Skin of body (tissue), 2 donors: ENCODE measurements around the gene AVL9. TPM values are rescaled to one million over a fixed set of nuclear protein-coding genes. Genes with fewer than 3 reads are reported as not detected.
"Not testable (repeated sequence)": the region's sequence is repeated elsewhere in the genome, so short reads cannot be mapped to it uniquely, and the experiment has no call there.

Source experiments
- DNase-seq: peaks from one replicate; lab custom pipeline; 2025; lab: John Stamatoyannopoulos, UW
- total RNA-seq: library from RNA; depleted of rRNA; stranded (reverse); fragments of >200 nt; gene quantifications from one replicate; pipeline ENCODE4 v1.2.3, GENCODE V29; 2014

The AVL9 gene
- total RNA-seq, 1 donor from 2014 or later: 21.7 TPM

DNA sequence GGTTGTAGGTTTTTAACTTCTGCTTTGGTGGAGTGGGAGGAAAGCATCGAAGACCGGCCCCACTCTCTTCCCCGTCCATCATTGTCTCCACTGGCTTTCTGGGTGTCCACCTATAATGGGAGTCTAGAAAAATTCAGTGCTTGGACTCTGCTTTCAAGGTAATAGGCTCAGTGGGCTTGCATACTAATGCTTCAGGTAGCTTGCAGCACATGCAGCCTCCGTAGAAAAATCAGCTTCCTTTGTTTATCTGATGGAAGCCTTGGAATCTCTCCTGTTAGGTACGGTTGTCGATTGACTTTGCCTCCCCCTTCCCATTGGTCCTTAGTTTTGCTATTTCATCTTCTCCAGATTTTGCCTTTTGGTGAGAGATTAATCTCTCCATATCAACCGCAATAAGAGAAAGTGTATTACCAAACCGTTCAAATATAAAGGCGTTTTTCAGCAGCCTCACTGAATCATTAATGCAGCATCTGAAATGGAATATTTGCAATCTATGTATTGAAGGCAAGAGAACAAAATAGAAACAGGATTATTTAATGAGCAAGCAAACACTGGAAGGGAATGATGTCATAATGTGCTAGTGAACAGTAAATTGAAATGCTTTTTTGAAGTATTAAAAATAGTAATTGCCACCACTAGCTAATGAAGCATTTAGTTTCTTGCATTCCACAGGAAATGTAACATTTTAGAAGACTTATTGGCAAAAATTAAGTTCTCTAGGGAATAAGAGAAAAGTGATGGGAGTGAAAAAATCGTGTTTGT lies 944 bp downstream of the AVL9 start:
- DNase-seq: no peak

DNA sequence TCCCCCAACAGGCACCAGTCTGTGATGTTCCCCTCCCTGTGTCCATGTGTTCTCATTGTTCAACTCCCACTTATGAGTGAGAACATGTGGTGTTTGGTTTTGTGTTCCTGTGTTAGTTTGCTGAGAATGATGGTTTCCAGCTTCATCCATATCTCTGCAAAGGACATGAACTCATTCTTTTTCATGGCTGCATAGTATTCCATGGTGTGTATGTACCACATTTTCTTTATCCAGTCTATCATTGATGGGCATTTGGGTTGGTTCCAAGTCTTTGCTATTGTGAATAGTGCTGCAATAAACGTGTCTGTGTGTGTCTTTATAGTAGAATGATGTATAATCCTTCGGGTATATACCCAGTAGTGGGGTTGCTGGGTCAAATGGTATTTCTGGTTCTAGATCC lies 4.5 kb downstream of the AVL9 start:
- not testable (repeated sequence) for DNase-seq

DNA sequence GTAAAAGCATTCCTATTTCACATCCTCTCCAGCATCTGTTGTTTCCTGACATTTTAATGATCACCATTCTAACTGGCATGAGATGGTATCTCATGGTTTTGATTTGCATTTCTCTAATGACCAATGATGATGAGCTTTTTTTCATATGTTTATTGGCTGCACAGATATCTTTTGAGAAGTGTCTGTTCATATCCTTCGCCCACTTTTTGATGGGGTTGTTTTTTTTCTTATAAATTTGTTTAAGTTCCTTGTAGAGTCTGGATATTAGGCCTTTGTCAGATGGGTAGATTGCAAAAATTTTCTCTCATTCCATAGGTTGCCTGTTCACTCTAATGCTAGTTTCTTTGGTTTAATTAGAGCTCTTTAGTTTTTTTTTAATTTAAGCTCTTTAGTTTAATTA lies 4.9 kb downstream of the AVL9 start:
- not testable (repeated sequence) for DNase-seq

DNA sequence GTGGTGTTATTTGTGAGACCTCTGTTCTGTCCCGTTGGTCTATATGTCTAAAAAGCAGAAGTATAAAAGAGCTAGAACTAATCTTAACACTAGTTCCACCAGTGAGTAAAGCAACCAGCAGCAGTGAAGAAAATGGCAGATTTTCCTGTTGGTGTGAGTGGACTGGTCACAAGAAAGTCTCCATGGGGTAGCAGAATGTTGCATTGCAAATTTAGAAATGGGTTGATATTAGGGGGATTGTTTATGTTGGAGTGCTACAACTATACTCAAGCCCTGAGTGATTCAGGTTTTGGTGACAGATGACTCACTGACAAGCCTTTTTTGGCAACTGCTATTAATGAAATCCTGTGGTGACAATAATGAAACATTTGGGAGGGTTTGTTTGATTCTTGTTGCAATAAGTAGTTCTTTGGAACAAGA lies 5.6 kb downstream of the AVL9 start:
- DNase-seq: no peak

DNA sequence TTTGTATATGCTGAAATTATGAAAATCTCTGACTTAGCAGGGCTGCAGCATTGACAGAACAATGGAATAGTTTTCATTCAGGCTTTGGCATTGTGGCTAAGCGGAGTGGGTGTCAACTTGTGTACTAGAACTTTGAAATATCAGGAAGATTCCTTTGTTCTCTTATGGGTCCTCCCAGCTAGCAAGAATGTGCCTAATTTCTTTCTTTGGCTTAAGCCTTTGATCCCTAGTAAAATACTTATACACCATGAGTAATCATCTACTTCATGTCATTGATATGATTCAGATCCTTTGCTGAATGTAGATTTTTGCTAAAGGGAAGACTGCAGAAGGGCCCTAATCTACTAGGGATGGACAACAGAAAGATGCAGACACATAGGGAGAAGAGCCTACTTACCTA lies 6.2 kb downstream of the AVL9 start:
- no peak for DNase-seq

DNA sequence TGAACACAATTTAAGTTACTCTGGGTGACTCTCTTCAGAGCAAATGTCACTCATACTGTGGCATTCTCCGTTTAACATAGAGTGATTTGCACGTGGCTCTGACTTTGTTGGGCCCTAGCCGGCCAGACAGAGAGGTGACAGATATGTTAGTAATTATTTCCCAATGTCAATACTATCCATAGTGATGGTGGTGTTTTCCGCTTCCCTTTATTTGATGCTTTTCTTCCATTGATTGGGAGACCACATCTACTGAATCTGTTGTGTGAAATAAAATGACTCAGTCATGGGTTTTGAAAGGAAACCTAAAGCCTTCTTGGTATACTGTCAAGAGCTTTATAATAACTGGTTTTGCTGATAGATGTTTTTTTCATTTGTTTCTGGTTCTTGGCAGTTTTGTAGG lies 7.4 kb downstream of the AVL9 start:
- DNase-seq: no peak

DNA sequence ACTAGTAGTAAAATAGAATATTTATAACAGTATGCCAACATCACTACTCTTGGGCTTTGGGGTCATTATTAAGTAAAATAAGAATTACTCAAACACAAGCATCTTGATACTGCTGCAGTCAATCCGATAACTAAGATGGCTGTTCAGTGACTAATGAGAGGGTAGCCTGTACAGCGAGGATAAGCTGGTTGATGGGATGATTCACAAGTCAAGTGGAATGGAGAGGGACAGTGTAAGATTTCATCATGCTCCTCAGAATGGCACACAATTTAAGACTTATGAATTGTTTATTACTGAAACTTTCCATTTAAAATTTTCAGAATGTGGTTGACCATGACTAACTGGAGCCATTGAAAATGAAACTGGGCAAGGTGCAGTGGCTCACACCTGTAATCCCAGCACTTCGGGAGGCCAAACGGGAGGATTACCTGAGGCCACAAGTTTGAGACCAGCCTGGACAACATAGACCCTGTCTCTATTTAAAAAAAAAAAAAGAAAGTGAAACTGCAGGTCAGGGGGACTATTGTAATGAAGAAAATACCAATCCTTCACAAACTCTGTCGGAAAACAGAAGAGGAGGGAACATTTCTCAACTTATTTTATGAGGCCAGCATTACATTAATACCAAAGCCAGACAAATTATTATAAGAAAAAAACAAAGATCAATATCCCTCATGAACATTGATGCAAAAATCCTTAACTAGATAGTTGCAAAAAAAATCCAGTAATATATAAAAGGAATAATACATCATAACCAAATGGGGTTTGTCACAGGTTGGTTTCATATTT lies 11.2 kb downstream of the AVL9 start:
- no peak for DNase-seq

DNA sequence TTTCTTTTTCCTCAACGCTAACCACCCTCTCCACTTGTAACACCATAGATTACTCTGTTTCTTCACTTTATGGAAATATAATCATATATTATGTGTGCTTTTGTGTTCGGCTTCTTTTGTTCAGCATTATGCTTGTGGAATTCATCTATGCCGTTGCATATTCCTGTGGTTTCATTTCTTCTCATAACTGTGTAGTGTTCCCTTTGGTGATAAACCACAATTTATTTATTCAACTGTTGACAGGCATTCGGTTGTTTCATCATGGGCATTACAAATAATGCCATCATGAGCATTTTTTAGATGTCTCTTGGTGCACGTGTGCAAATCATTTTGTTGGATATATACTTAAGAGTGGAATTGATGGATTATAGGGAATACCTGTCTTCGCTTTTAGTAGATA lies 12.1 kb downstream of the AVL9 start:
- no peak for DNase-seq

DNA sequence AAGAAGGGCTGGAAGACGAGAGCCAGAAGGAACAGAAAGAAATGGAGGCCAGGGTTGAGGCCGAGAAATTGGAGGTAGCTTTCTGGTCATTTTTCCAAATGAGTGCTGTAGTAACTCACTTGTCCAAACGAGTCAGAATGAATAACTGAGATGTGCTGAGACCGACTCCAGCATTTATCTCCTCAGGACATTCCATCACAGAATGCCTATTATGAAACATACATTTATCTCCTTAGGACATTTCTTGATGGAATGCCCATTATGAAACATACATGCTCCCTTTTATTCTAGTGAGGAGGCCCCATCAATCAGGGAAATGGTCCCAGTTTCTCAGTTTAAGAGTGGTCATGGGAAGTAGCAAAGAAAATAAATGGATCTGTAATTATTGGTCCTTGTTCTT lies 16.5 kb downstream of the AVL9 start:
- DNase-seq: no peak

DNA sequence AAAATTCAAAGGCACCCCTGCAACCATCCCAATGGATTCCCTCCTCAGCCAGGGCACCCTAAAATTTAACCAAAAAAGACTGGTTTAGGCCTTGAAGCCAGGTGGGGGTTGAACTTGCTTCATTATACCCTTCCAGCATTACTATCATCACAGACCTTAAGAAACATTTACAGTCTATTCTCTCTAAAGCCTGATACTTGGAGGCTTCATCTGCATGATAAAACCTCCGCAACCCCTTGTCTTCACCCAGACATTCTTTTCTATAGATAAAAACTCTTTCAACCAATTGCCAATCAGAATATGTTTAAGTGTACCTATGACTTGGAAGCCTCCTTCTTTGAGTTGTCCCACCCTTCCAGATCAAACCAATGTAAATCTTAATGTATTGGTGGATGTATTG lies 17.9 kb downstream of the AVL9 start:
- no peak for DNase-seq

DNA sequence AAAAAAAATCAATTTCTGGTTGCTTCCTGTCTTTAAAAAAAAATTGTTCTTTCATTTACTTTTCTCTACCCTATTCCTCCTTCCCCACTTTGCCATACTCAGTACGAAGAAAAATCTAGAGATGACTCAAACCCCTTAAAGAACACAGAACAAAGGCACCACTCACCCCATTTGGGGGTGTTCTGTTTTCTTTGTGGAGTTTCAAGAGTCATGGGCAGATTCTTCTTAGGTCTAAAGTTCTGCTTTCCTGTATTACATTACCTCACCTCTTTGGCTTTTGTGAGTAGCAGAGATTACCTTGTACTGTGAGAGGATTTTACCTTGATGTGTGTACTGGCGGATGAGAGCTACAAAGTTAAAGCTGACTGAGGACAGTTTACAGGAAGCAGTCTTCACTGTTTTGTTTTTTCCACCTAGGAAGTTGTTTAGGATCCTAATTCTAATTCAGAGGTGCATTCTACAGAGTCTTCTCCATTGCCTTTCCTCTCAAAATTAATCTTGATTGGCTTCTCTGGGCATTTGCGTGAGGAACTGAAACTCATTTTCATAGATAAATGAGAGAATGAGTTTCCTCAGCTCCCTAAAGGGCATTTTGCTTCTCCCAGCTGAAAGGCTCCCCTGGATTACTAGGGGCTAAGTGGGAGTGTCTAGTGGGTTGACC lies 20.7 kb downstream of the AVL9 start:
- no peak for DNase-seq

DNA sequence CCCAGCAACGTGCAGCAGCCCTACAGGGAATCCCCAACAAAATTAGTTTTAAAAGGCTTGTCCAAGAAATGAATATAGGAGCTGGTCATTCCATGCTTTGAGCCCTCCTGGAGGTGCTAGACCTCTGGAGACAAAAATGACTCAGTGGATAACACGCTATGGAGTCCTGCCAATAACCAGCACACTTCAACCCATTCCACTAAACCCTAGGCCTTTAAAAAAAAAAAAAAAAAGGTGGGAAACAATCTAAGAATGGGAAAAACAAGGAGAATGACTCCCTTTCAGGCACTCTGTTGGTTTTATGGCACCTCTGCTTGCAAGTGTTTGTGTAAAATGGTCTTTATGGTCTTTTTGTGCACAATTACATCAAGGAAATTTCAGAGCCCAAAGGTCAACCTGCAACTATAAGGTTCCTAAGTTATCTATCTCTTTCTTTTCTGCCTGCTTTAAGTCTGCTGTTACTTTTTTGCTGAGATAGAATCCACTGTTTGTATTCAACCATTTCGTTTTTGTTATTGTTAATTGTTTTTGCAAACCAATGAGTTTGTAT lies 21.3 kb downstream of the AVL9 start:
- no peak for DNase-seq

DNA sequence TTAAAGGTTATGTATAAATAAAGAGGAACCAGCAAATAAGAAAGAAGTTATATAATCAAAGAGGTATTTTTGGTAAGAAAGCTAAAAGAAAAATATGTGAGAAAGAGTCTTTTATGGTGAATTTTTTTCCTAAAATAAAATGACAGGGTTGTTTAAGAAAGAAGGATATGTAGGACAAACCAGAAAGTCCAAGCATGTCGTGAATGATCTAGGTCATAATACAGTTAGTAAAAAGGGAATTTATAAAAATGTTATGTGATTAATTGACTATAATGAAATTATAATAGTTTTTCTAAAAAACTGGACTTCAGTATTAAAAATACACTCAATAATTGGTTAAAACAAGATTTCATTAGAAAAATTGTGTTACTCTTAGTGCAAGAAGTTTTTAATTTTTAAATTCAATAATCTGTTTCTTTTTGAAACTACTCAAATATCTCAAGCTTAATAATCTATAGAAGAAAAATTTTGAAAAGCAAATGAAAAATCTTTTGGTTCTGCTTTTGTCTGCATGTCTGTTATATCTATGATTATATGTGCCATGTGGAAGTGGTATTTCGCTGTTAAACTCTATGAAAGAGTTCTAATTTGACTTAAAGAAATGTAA lies 23.3 kb downstream of the AVL9 start:
- no peak for DNase-seq

DNA sequence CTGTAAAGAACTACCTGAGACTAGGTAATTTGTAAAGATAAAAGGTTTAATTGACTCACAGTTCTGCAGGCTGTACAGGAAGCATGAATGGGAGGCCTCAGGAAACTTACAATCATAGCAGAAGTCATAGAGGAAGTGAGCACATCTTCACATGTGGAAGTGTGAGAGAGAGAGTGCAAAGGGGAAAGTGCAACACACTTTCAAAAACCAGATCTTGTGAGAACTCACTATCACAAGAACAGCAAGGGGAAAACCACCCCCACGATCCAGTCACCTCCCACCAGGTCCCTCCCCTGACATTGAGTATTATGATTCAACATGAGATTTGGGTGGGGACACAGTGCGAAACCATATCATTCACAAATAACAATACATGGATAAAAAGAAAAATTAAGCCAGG lies 24.5 kb downstream of the AVL9 start:
- DNase-seq: no peak

DNA sequence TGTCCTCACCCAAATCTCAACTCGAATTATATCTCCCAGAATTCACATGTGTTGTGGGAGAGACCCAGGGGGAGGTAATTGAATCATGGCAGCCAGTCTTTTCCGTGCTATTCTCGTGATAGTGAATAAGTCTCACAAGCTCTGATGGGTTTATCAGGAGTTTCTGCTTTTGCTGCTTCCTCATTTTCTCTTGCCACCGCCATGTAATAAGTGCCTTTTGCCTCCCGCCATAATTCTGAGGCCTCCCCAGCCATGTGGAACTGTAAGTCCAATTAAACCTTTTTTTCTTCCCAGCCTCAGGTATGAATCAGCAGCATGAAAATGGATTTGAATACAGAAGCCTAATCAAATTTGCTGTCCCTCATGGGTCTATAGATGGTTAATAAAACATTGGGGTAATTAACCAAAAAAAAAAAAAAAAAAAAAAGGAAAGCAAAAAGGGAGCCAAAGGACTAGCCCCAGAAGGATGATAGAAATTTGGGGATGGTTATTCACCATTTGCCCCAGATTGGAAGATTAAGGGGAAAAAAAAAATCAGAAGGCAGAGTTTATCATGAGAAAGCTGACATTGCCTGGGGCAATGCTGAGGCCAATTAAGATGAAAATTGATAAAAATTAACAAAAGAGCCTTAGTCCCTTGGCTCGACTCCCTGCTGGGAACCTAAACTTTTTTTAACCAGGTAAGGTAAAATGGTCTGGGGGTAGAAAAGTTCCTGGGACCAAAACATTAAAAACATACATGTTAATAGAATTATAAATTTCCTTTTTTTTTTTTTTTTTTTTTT lies 27.6 kb downstream of the AVL9 start:
- no peak for DNase-seq

DNA sequence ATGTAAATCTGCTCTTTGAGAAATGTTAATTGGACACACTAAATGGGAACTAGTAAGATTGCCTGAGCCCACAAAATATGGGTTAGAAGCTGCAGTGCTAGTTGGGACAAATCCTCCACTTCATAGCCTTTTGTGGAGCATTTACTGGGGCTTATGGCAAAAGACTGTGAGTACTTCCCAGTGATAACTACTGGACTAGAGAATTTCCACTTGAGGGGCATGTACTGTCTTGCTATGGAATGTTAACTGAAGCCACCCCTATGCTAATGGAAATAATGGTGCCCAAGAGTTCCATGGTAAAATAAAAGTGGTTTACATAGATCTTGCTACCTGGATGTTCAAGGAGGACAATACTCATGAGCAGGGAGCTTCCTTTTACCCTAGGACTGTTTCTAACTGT lies 29.3 kb downstream of the AVL9 start:
- no peak for DNase-seq

DNA sequence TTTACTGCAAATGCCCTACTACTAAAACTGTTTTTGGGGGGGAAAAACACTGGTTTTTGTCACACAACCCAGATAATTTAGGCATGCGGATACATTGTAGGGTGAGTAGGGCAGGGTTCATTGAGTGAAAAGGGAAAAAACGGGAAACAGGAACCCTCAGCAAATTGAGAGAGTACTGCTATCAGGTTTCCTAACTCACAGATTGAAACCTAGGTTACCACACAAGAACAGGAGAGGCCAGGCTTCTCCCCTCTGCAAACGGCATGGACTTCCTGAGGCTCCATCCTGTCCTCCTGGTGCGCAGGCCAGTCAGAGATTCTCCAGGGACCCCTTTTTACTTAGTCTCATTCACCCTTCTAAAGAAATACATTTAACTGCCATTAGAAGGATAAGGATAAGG lies 30.6 kb downstream of the AVL9 start:
- no peak for DNase-seq

DNA sequence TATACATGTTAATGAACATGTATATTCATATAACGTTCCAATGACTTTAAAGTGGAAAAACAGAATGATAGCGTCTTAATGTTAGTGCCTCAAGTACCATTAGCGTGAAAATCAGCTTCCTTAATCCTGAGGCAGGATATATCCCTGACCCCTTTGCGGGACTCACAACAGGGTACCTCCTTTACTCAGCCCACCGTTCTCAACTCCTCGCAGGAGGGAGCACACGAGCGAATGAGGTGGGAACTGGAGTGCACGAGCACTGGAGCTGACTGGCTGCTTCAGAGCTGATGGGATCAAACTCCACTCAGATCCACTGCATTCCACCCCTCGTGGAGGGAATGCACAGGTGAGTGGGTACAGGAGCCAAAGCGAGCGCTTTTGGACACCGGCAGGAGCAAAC lies 36.1 kb downstream of the AVL9 start:
- no peak for DNase-seq

DNA sequence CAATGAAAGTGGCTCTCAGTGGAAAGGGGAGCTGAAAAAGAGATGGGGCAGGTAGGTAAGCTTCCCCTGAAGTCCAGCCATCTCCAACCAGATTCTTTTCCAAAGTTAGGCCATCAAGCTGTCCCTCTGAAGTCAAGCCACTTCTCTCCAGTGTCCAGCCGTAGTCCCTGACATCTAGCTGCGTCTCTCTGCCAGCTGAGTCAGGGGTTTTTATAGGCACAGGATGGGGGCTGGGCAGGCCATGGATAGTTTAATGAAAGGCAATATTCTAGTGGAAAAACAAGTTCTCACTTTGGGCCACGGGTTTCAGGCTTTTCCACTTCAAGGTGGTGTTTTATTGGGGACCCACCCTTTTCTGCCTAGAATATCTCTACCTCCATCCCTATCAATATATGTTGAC lies 36.8 kb downstream of the AVL9 start:
- no peak for DNase-seq

DNA sequence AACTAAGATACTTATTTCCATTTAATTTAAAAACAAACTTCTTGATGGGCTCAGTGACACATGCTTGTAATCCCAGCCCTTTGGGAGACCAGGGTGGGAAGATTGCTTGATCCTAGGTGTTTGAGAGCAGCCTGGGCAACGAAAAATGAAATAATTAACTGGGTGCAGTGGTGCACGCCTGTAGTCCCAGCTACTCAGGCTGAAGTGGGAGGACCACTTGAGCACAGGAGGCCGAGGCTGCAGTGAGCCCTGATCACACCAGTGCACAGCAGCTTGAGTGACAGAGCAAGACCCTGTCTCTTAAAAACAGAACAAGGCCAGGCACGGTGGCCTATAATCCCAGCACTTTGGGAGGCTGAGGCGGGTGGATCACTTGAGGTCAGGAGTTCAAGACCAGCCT lies 37.4 kb downstream of the AVL9 start:
- no peak for DNase-seq
